HEK293 (cell line): ENCODE results near the gene RCC1.
"Not testable (repeated sequence)": the region's sequence is repeated elsewhere in the genome, so short reads cannot be mapped to it uniquely, and the experiment has no call there.

Source experiments
- CTCF ChIA-PET: fragments of 350-600 bp; formaldehyde crosslinking; extraction: SDS; loops from one replicate; lab custom pipeline; 2021; ENCODE audit warnings: antibody characterized with exemption; lab: Yijun Ruan, JAX
- POLR2A ChIA-PET: fragments of 300-600 bp; formaldehyde crosslinking; extraction: SDS; loops from one replicate; lab custom pipeline; 2020; ENCODE audit warnings: antibody characterized with exemption, inconsistent platforms; lab: Yijun Ruan, JAX
- H3K27ac ChIP-seq: fragments of 200-500 bp; sonication (Bioruptor generic); 2 replicates; pipeline ENCODE4 v1.5.1; 2014; ENCODE audit warnings: low read depth, low read length, control low read depth, inconsistent platforms; ENCODE audit errors: extremely low read depth
- H3K36me3 ChIP-seq, 2 experiments: fragments of 200-500 bp in 1 of 2; sonication (Bioruptor generic) in 1 of 2; 1 replicate in 1 of 2; 2 replicates in 1 of 2; pipeline ENCODE4 v1.5.1; 2014 to 2017; ENCODE audit warnings: inconsistent platforms in 2 of 2, low read length in 2 of 2; ENCODE audit not compliant: control insufficient read depth in 2 of 2, insufficient read depth in 1 of 2
- H3K4me1 ChIP-seq: fragments of 200-500 bp; sonication (Bioruptor generic); 2 replicates; pipeline ENCODE4 v1.5.1; 2014; ENCODE audit warnings: mild to moderate bottlenecking, low read length, inconsistent platforms; ENCODE audit not compliant: control insufficient read depth, insufficient read depth
- H3K4me3 ChIP-seq: 2 replicates; pipeline ENCODE4 v1.5.1; 2011; ENCODE audit warnings: low read depth, mild to moderate bottlenecking, control low read depth, low read length, moderate library complexity
- H3K9me3 ChIP-seq: fragments of 200-500 bp; sonication (Bioruptor generic); 2 replicates; pipeline ENCODE4 v1.5.1; 2014; ENCODE audit warnings: low read depth, low read length, inconsistent platforms; ENCODE audit not compliant: control insufficient read depth, insufficient read depth
- EGR2 ChIP-seq: fragments of 450-650 bp; formaldehyde crosslinking; IDR thresholded peaks from 2 replicates; pipeline ENCODE4 v1.5.1; 2016; ENCODE audit warnings: low read depth, missing biosample characterization, missing genetic modification characterization
- GLIS1 ChIP-seq: fragments of 450-650 bp; formaldehyde crosslinking; IDR thresholded peaks from 2 replicates; pipeline ENCODE4 v1.5.1; 2016; ENCODE audit warnings: missing biosample characterization, missing genetic modification characterization
- PATZ1 ChIP-seq: fragments of 450-650 bp; formaldehyde crosslinking; IDR thresholded peaks from 2 replicates; pipeline ENCODE4 v1.5.1; 2016; ENCODE audit warnings: missing biosample characterization, missing genetic modification characterization
- ZBTB8A ChIP-seq: fragments of 450-650 bp; formaldehyde crosslinking; IDR thresholded peaks from 2 replicates; pipeline ENCODE4 v1.5.1; 2016; ENCODE audit warnings: missing biosample characterization, missing genetic modification characterization
- ZFHX2 ChIP-seq: fragments of 450-650 bp; formaldehyde crosslinking; conservative IDR thresholded peaks from 2 replicates; pipeline ENCODE4 v1.5.1; 2016; ENCODE audit warnings: missing biosample characterization, missing genetic modification characterization
- ZNF10 ChIP-seq: fragments of 450-650 bp; formaldehyde crosslinking; IDR thresholded peaks from 2 replicates; pipeline ENCODE4 v1.5.1; 2017; ENCODE audit warnings: missing biosample characterization, missing genetic modification characterization
- ZNF133 ChIP-seq: fragments of 450-650 bp; formaldehyde crosslinking; IDR thresholded peaks from 2 replicates; pipeline ENCODE4 v1.5.1; 2016; ENCODE audit warnings: missing biosample characterization, missing genetic modification characterization
- ZNF138 ChIP-seq: fragments of 450-650 bp; formaldehyde crosslinking; IDR thresholded peaks from 2 replicates; pipeline ENCODE4 v1.5.1; 2016; ENCODE audit warnings: missing biosample characterization, missing genetic modification characterization, borderline replicate concordance
- ZNF174 ChIP-seq: fragments of 450-650 bp; formaldehyde crosslinking; IDR thresholded peaks from 2 replicates; pipeline ENCODE4 v1.5.0; 2017; ENCODE audit warnings: missing biosample characterization, mild to moderate bottlenecking, missing genetic modification characterization
- ZNF2 ChIP-seq: fragments of 450-650 bp; formaldehyde crosslinking; IDR thresholded peaks from 2 replicates; pipeline ENCODE4 v1.5.1; 2016; ENCODE audit warnings: missing biosample characterization, missing genetic modification characterization
- ZNF391 ChIP-seq: fragments of 450-650 bp; formaldehyde crosslinking; IDR thresholded peaks from 2 replicates; pipeline ENCODE4 v1.5.1; 2016; ENCODE audit warnings: low read depth, missing biosample characterization, missing genetic modification characterization, borderline replicate concordance
- ZNF473 ChIP-seq: fragments of 450-650 bp; formaldehyde crosslinking; IDR thresholded peaks from 2 replicates; pipeline ENCODE4 v1.5.1; 2017; ENCODE audit warnings: missing biosample characterization, missing genetic modification characterization
- ZNF48 ChIP-seq: fragments of 450-650 bp; formaldehyde crosslinking; IDR thresholded peaks from 2 replicates; pipeline ENCODE4 v1.5.1; 2016; ENCODE audit warnings: missing biosample characterization, missing genetic modification characterization
- ZNF561 ChIP-seq: fragments of 450-650 bp; IDR thresholded peaks from 2 replicates; pipeline ENCODE4 v1.5.1; 2018; ENCODE audit warnings: missing biosample characterization, missing genetic modification characterization, borderline replicate concordance
- ZNF571 ChIP-seq: fragments of 450-650 bp; formaldehyde crosslinking; IDR thresholded peaks from 2 replicates; pipeline ENCODE4 v1.5.0; 2017; ENCODE audit warnings: missing biosample characterization, missing genetic modification characterization
- ZNF623 ChIP-seq: fragments of 450-650 bp; formaldehyde crosslinking; IDR thresholded peaks from 2 replicates; pipeline ENCODE4 v1.5.1; 2016; ENCODE audit warnings: missing biosample characterization, missing genetic modification characterization
- ZXDB ChIP-seq: fragments of 450-650 bp; formaldehyde crosslinking; IDR thresholded peaks from 2 replicates; pipeline ENCODE4 v1.5.1; 2016; ENCODE audit warnings: missing biosample characterization, missing genetic modification characterization
- TF ChIP-seq, protein P1 (sequence below): fragments of 450-650 bp; formaldehyde crosslinking; IDR thresholded peaks from 2 replicates; pipeline ENCODE4 v1.5.1; 2016; ENCODE audit warnings: missing biosample characterization, missing genetic modification characterization
- TF ChIP-seq, protein P2 (sequence below): fragments of 450-650 bp; formaldehyde crosslinking; IDR thresholded peaks from 2 replicates; pipeline ENCODE4; 2016; ENCODE audit warnings: missing biosample characterization, missing genetic modification characterization
- TF ChIP-seq, protein P3 (sequence below): fragments of 450-650 bp; formaldehyde crosslinking; IDR thresholded peaks from 2 replicates; pipeline ENCODE4 v1.5.1; 2016; ENCODE audit warnings: missing biosample characterization, missing genetic modification characterization, low read depth

RCC1 gene

GRCh38 chr1:28540651-28541050 lies 34.8 kb downstream of the RCC1 start:
- Histone ChIP-seq H3K4me3 (no peak overlapping the region), H3K9me3 (no peaks in the 10 kb centered on the region), H3K4me1 (no peaks in the 10 kb centered on the region), H3K27ac (no peak overlapping the region), H3K36me3 (peaks cover 6 to 33% of the 10 kb centered on the region in 2 experiments; a peak in 2 of 3 replicates)
- TF ChIP-seq ZNF133 (tag by site-specific recombination), result no peak
- no peak for TF ChIP-seq ZNF571 (tag by site-specific recombination)
- TF ChIP-seq ZBTB8A, result peak; percentile 51
- TF ChIP-seq ZNF473 (tag by site-specific recombination), result no peak
- no peak for TF ChIP-seq ZNF138 (tag by site-specific recombination)
- no peak for TF ChIP-seq ZXDB (tag by site-specific recombination)
- POLR2A ChIA-PET, result interaction anchor here (0.7 to 1.5 kb wide), 3 partner anchors 12 to 41 kb away, joined by 4 to 6 read pairs (median 4); partner anchors contain the start of gene TRNAU1AP
- CTCF ChIA-PET, result interaction anchor here (1.0 to 1.4 kb wide), 2 partner anchors 42 to 62 kb away, joined by 3 to 5 read pairs; no protein-coding TSS in a partner anchor

DNA sequence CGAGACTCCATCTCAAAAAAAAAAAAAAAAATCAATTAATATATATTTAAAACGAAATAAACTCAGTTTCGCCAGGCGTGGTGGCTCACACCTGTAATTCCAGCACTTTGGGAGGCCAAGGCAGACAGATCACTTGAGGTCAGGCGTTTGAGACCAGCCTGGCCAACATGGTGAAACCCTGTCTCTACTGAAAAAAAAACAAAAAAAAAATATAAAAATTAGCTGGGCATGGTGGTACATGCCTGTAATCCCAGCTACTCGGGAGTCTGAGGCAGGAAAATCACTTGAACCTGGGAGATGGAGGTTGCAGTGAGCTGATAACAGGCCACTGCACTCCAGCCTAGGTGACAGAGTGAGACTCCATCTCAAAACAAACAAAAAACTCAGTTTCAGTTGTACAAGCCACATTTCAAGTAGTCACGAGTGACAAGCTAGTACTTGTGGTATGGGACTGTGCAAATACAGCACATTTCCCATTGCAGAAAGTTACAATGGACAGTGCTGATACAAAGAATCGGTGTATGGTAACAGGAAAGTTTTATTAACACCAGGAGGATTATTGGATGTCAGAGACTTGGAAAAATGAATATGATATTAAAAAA lies 35.7 kb downstream of the RCC1 start:
- H3K4me3 ChIP-seq, H3K27ac ChIP-seq, H3K4me1 ChIP-seq, H3K9me3 ChIP-seq: not testable (repeated sequence)
- peaks cover 2 to 25% of the 10 kb centered on the region in 2 experiments; a peak in 2 of 3 replicates for H3K36me3 ChIP-seq
- CTCF ChIA-PET, result interaction anchor here (0.5 to 1.0 kb wide), 3 partner anchors 41 to 293 kb away, joined by 3 to 5 read pairs (median 3); partner anchors contain the start of gene TAF12
- TF ChIP-seq, protein P1, sequence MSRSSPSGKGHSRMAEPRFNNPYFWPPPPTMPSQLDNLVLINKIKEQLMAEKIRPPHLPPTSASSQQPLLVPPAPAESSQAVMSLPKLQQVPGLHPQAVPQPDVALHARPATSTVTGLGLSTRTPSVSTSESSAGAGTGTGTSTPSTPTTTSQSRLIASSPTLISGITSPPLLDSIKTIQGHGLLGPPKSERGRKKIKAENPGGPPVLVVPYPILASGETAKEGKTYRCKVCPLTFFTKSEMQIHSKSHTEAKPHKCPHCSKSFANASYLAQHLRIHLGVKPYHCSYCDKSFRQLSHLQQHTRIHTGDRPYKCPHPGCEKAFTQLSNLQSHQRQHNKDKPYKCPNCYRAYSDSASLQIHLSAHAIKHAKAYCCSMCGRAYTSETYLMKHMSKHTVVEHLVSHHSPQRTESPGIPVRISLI, result peak; percentile 65; the same call in 1 of the 2 replicates
- POLR2A ChIA-PET, result interaction anchor here (0.5 to 2.2 kb wide), 6 partner anchors 10 to 206 kb away, joined by 3 to 11 read pairs (median 4); partner anchors contain the start of gene TRNAU1AP

GRCh38 chr1:28545246-28545628 lies 39.4 kb downstream of the RCC1 start:
- no peaks in the 10 kb centered on the region; a peak in 1 of 3 replicates for H3K36me3 ChIP-seq
- no peak overlapping the region for H3K27ac ChIP-seq
- CTCF ChIA-PET, result no interaction called here
- H3K4me1 ChIP-seq, result no peaks in the 10 kb centered on the region
- POLR2A ChIA-PET, result interaction anchor here (0.7 to 1.6 kb wide), 3 partner anchors 13 to 354 kb away, joined by 3 to 5 read pairs (median 4); no protein-coding TSS in a partner anchor
- H3K4me3 ChIP-seq, result no peak overlapping the region
- H3K9me3 ChIP-seq, result no peaks in the 10 kb centered on the region
- TF ChIP-seq ZNF2 (no peak), ZNF391 (tag by site-specific recombination) (no peak), EGR2 (tag by site-specific recombination) (peak; percentile 47; the same call in 1 of the 2 replicates), ZFHX2 (tag by site-specific recombination) (peak; percentile 60), ZNF10 (tag by site-specific recombination) (no peak)
- TF ChIP-seq, all 188 proteins: peak for 2

DNA sequence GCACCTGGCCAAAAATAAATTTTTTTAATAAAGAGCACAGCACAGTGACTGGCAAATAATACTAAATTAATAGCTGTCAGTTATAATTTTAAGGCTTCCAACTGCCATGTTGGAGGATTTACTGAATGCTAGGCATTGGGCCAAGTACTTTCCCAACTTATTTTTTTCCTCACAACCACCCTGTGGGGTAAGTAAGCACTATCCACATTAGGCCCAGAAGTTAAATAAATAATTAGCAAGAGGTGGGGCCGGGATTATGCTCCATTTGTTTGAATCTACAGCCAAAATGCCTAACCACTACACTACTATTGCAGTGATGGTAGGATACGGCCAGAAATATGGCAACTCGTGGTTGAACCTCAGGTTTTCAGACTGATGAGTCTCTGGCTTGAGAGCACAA lies 42.5 kb downstream of the RCC1 start:
- no peaks in the 10 kb centered on the region for H3K36me3 ChIP-seq
- H3K4me1 ChIP-seq, result no peaks in the 10 kb centered on the region
- H3K4me3 ChIP-seq, result no peak overlapping the region
- CTCF ChIA-PET, result interaction anchor here (0.6 kb wide), 1 partner anchor 11 kb away, joined by 3 read pairs; no protein-coding TSS in a partner anchor
- no peaks in the 10 kb centered on the region for H3K9me3 ChIP-seq
- POLR2A ChIA-PET, result no interaction called here
- H3K27ac ChIP-seq, result no peak overlapping the region
- TF ChIP-seq, protein P2, sequence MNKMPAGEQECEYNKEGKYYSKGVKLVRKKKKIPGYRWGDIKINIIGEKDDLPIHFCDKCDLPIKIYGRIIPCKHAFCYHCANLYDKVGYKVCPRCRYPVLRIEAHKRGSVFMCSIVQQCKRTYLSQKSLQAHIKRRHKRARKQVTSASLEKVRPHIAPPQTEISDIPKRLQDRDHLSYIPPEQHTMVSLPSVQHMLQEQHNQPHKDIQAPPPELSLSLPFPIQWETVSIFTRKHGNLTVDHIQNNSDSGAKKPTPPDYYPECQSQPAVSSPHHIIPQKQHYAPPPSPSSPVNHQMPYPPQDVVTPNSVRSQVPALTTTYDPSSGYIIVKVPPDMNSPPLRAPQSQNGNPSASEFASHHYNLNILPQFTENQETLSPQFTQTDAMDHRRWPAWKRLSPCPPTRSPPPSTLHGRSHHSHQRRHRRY (tag by site-specific recombination), result no peak
- TF ChIP-seq PATZ1 (no peak), GLIS1 (tag by site-specific recombination) (peak; percentile 51), ZNF174 (tag by site-specific recombination) (no peak), ZNF561 (tag by site-specific recombination) (no peak), ZNF623 (tag by site-specific recombination) (no peak), ZNF48 (tag by site-specific recombination) (no peak)
- TF ChIP-seq, protein P3, sequence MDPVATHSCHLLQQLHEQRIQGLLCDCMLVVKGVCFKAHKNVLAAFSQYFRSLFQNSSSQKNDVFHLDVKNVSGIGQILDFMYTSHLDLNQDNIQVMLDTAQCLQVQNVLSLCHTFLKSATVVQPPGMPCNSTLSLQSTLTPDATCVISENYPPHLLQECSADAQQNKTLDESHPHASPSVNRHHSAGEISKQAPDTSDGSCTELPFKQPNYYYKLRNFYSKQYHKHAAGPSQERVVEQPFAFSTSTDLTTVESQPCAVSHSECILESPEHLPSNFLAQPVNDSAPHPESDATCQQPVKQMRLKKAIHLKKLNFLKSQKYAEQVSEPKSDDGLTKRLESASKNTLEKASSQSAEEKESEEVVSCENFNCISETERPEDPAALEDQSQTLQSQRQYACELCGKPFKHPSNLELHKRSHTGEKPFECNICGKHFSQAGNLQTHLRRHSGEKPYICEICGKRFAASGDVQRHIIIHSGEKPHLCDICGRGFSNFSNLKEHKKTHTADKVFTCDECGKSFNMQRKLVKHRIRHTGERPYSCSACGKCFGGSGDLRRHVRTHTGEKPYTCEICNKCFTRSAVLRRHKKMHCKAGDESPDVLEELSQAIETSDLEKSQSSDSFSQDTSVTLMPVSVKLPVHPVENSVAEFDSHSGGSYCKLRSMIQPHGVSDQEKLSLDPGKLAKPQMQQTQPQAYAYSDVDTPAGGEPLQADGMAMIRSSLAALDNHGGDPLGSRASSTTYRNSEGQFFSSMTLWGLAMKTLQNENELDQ, result no peak
